GOT3 (cell line): ENCODE measurements around the gene PIAS1.

Experiments
- DNase-seq: peaks from one replicate; lab custom pipeline; 2025; ENCODE audit warnings: mixed read lengths; lab: John Stamatoyannopoulos, UW

The PIAS1 gene

GRCh38 chr15:68241088-68241935, 187.2 kb downstream of the PIAS1 start:
- DNase-seq = no peak
